H1 (cell line): ENCODE measurements around the gene TMEM258. TPM values are rescaled to one million over a fixed set of nuclear protein-coding genes. Genes with fewer than 3 reads are reported as not detected.

Experiments
- BACH1 ChIP-seq: IDR thresholded peaks from 2 replicates; pipeline ENCODE4 v1.6.1; 2012; ENCODE audit warnings: low read length, improper control_type of control experiment
- CBX5 ChIP-seq: fragments of 300-800, 300-1000 bp; sonication (generic); IDR thresholded peaks from 2 replicates; pipeline ENCODE4 v1.7.1; 2016; ENCODE audit warnings: antibody characterized with exemption, low read length, low read depth
- CHD1 ChIP-seq: IDR thresholded peaks from 2 replicates; pipeline ENCODE4 v1.6.1; 2012; ENCODE audit warnings: low read depth, low read length, improper control_type of control experiment
- CHD2 ChIP-seq: IDR thresholded peaks from 2 replicates; pipeline ENCODE4 v1.6.1; 2012; ENCODE audit warnings: low read length, improper control_type of control experiment
- CTCF ChIP-seq, 3 experiments: IDR thresholded peaks; 1 replicate in 2 of 3; 2 replicates in 1 of 3; pipeline versions ENCODE4 v1.5.1 to v1.6.1; 2011; ENCODE audit warnings: low read length in 3 of 3, mild to moderate bottlenecking in 3 of 3, inconsistent platforms in 2 of 3, low read depth in 1 of 3, moderate library complexity in 1 of 3; ENCODE audit not compliant: insufficient read depth in 1 of 3; ENCODE audit errors: control extremely low read depth in 1 of 3
- NANOG ChIP-seq: IDR thresholded peaks from 2 replicates; pipeline ENCODE4 v1.6.1; 2011; ENCODE audit warnings: low read length, low read depth, mild to moderate bottlenecking, inconsistent platforms; ENCODE audit not compliant: insufficient read depth, poor library complexity, severe bottlenecking
- SAP30 ChIP-seq: fragments of 300-600 bp; sonication (generic); IDR thresholded peaks from 2 replicates; pipeline ENCODE4 v1.7.1; 2012; ENCODE audit warnings: low read length, moderate library complexity, mild to moderate bottlenecking, inconsistent platforms; ENCODE audit not compliant: insufficient read depth, insufficient replicate concordance
- SIX5 ChIP-seq: IDR thresholded peaks from 2 replicates; pipeline ENCODE4 v1.6.1; 2011; ENCODE audit warnings: mild to moderate bottlenecking, low read depth, low read length
- SP1 ChIP-seq: IDR thresholded peaks from 2 replicates; pipeline ENCODE4 v1.6.1; 2011; ENCODE audit warnings: low read depth, low read length
- SUZ12 ChIP-seq: fragments of 200-600 bp; sonication (generic); IDR thresholded peaks from 2 replicates; pipeline ENCODE4 v1.6.1; 2012; ENCODE audit warnings: mild to moderate bottlenecking, inconsistent platforms, low read length, moderate library complexity, mixed read lengths
- polyA plus RNA-seq, 7 experiments: library from polyadenylated mRNA; depleted of rRNA in 3 of 7; stranded (reverse) in 5 of 7; unstranded in 2 of 7; fragments of >200 nt in 5 of 7; fragments of 200-250 nt in 2 of 7; gene quantifications; 1 replicate in 5 of 7; 2 replicates in 1 of 7; 4 replicates in 1 of 7; pipeline versions ENCODE4 v1.2.1 to v1.2.3, GENCODE V29; 2011 to 2013; ENCODE audit warnings: missing spikeins in 2 of 7, mixed read lengths in 2 of 7
- total RNA-seq: library from RNA; stranded (reverse); fragmentation: NEBNext Ultra II Directional; extraction: Animal tissue kit (Norgen Biotek cat#: 25700); gene quantifications from 2 replicates; pipeline ENCODE4 v1.2.1, GENCODE V29; 2021

Gene TMEM258
- total and polyA plus RNA-seq, 2 of the 8 experiments (the other 6 are each of a cell fraction or from before 2014, with no cell fraction given): 186 to 759 TPM

GRCh38 chr11:61814958-61815789, 22.8 kb upstream of the TMEM258 start (continued):
- TF ChIP-seq CTCF (IDR thresholded peaks at IDR 0.05; ENCODE audit: control extremely low read depth in 1 of 3, insufficient read depth in 1 of 3, low read depth in 1 of 3, low read length in 3 of 3) (peak in 1 of 3 experiments; percentile 0; a peak in 1 of 4 replicates), NANOG (no peak), SIX5 (no peak), SUZ12 (no peak), CHD1 (no peak), BACH1 (no peak), CHD2 (0 out of 2 replicates have a peak, but pooled peaks have one; percentile 7), SAP30 (no peak), SP1 (no peak; the same call in 1 of the 2 replicates), CBX5 (no peak)
